ENCODE results near the gene LANCL2.
"Not testable (repeated sequence)": the region's sequence is repeated elsewhere in the genome, so short reads cannot be mapped to it uniquely, and the experiment has no call there.

The LANCL2 gene

DNA sequence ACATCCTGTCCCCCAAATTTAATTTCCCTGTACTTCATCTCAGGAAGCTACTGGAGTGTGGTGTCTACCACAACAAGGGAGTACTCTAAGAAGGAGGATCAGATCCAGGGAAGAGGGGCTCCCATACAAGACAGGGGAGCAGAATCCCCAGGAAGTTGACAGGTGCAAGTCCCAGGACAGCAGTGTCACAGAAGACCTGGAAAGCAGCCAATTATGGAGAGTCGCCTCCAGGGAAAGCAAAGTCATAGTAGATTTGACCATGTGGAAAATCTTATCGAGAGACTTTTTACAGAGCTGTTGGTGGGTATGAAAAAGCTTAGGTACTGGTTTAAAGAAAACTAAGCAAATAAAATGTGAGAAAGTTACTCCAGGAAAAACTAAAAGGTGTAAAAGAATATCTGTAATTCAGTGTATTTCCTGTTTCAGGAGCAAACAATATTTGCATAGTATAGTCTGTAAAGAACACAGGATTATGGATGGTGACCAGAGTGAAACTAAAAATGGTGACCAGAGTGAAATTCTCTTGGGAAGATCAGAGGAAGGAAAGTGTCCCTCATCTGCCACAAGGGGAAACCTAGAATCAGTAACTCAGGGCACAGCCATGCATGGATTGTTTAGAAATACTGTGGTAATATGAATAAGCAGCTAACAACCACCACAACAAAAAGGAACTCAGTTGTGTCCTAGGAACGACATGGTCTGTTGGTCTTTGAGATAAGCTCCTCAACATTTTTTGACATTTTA is 44.5 kb downstream of the LANCL2 start:
- H3K27me3 ChIP-seq: no peaks in the 10 kb centered on the region
- peak; percentile 39 for DNase-seq
- no peak overlapping the region for H3K4me3 ChIP-seq (ENCODE audit: low read depth, low read length)
- TF ChIP-seq, protein P1, sequence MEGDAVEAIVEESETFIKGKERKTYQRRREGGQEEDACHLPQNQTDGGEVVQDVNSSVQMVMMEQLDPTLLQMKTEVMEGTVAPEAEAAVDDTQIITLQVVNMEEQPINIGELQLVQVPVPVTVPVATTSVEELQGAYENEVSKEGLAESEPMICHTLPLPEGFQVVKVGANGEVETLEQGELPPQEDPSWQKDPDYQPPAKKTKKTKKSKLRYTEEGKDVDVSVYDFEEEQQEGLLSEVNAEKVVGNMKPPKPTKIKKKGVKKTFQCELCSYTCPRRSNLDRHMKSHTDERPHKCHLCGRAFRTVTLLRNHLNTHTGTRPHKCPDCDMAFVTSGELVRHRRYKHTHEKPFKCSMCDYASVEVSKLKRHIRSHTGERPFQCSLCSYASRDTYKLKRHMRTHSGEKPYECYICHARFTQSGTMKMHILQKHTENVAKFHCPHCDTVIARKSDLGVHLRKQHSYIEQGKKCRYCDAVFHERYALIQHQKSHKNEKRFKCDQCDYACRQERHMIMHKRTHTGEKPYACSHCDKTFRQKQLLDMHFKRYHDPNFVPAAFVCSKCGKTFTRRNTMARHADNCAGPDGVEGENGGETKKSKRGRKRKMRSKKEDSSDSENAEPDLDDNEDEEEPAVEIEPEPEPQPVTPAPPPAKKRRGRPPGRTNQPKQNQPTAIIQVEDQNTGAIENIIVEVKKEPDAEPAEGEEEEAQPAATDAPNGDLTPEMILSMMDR (IDR thresholded peaks at IDR 0.05; ENCODE audit: low read depth, low read length): peak; percentile 18
- no peaks in the 10 kb centered on the region; the same call in 1 of the 2 replicates for H3K36me3 ChIP-seq
- H3K4me1 ChIP-seq: peaks cover 6% of the 10 kb centered on the region
- no peaks in the 10 kb centered on the region for H3K9me3 ChIP-seq

DNA sequence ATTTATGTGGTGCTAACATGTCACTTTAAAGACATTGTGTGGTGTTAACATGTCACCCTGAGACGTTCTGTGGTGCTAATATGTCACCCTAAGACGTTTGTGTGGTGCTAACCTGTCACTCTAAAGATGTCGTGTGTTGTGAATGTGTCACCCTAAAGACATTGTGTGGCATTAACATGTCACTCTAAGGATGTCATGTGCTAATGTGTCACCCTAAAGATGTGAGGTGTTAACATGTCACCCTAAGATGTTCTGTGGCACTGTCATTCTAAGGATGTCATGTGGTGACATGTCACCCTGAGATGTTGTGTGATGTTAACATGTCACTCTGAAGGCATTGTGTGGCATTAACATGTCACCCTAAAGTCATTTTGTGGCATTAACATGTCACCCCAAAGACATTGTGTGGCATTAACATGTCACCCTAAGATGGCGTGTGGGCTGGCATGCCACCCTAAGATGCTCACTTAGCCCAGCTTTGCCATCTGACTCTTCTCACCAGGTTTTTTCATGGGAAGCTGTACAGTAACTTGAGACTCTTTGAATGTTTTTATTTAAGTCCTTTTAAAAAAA is 45.6 kb downstream of the LANCL2 start:
- Histone ChIP-seq H3K4me3 (ENCODE audit: low read depth, low read length) (no peak overlapping the region), H3K27me3 (no peaks in the 10 kb centered on the region), H3K36me3 (no peaks in the 10 kb centered on the region; the same call in 1 of the 2 replicates), H3K4me1 (peaks cover 6% of the 10 kb centered on the region), H3K9me3 (no peaks in the 10 kb centered on the region)
- DNase-seq: no peak
- TF ChIP-seq, protein P1 (IDR thresholded peaks at IDR 0.05; ENCODE audit: low read depth, low read length): no peak

DNA sequence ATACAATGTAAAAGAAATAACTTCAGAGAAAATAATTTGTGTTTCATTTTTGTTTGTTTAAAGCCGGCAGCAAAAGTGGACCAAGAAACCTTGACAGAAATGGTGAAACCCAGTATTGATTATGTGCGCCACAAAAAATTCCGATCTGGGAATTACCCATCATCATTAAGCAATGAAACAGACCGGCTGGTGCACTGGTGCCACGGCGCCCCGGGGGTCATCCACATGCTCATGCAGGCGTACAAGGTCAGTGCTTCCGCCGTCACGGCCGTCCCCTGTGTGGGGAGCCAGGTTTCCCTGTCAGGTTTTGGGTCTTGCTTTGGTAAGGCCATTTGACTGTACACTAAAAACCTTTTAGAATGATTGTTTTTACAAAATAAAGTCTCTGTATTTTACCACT is 46.7 kb downstream of the LANCL2 start:
- no peak overlapping the region for H3K4me3 ChIP-seq (ENCODE audit: low read depth, low read length)
- no peaks in the 10 kb centered on the region for H3K27me3 ChIP-seq
- peaks cover 6% of the 10 kb centered on the region for H3K4me1 ChIP-seq
- no peak for DNase-seq
- TF ChIP-seq, protein P1 (IDR thresholded peaks at IDR 0.05; ENCODE audit: low read depth, low read length): no peak
- no peaks in the 10 kb centered on the region; the same call in 1 of the 2 replicates for H3K36me3 ChIP-seq
- H3K9me3 ChIP-seq: no peaks in the 10 kb centered on the region

DNA sequence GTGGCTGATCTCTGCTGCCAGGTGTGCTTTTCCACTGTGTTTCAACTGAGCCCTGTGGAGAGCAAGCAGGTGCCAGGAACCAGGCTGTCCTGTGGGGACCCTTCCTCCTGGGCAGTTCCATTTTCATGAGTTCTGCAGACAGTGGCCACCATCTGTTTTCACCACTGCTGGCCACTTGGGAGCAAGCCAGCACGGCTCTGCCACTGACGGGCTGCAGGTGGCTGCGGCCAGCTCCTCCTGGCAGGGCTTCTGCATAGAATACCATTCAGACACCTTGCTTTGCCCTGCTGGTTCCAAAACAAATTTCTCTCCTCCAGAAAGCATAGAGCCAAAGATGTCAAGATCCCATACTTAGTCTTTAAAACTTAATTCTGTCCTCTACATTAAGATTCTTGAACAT is 48.3 kb downstream of the LANCL2 start:
- DNase-seq: no peak
- Histone ChIP-seq H3K4me1 (peaks cover 6% of the 10 kb centered on the region), H3K4me3 (ENCODE audit: low read depth, low read length) (no peak overlapping the region), H3K9me3 (no peaks in the 10 kb centered on the region), H3K27me3 (no peaks in the 10 kb centered on the region), H3K36me3 (no peaks in the 10 kb centered on the region)
- TF ChIP-seq, protein P1 (IDR thresholded peaks at IDR 0.05; ENCODE audit: low read depth, low read length): no peak

DNA sequence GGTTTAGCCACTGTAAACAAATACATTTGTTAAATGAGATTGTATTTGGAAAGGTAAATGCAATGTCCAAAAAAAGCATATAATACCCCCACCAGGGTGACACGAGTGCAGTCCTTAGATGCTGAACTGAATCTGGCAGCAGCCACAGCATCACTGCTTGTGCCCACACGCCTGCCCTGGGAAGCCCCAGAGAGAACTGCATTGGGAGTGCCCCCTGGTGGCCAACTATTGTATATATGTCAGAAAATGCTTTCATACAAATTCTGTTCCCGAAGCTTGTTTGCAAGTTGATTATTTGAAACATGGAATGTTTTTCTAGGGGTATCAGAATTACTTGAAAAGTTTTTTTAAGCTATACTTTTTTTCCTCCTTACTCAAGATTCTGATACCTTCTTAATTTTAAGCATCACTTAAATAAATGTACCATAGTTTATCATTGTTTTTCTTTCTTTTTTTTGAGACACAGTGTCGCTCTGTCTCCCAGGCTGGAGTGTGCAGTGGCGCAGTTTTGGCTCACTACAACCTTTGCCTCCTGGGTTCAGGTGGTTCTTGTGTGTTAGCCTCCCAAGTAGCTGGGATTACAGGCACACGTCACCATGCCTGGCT is 50.1 kb downstream of the LANCL2 start:
- TF ChIP-seq, protein P1 (IDR thresholded peaks at IDR 0.05; ENCODE audit: low read depth, low read length): peak; percentile 86
- H3K36me3 ChIP-seq: no peaks in the 10 kb centered on the region
- no peaks in the 10 kb centered on the region for H3K4me1 ChIP-seq
- no peaks in the 10 kb centered on the region for H3K27me3 ChIP-seq
- peak; percentile 88 for DNase-seq
- H3K9me3 ChIP-seq: no peaks in the 10 kb centered on the region
- H3K4me3 ChIP-seq (ENCODE audit: low read depth, low read length): no peak overlapping the region

DNA sequence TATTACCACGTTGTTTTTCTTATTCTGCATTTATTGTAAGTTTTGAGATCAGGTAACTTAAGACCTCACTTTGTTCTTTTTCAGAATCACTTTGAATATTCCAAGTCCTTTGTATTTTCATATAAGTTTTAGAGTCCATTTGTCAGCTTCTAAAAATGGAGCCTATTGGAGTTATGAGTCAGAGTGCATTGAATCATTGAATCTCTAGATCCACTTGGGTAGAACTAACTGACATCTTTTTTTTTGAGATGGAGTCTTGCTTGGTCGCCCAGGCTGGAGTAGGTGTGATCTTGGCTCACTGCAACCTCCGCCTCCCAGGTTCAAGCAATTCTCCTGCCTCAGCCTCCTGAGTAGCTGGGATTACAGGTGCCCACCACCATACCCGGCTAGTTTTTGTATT is 52.3 kb downstream of the LANCL2 start:
- not testable (repeated sequence) for H3K27me3 ChIP-seq; DNase-seq; H3K9me3 ChIP-seq; H3K4me1 ChIP-seq; H3K4me3 ChIP-seq (ENCODE audit: low read depth, low read length); H3K36me3 ChIP-seq
